ENCODE results near the gene IDI1.
"Not testable (repeated sequence)": the region's sequence is repeated elsewhere in the genome, so short reads cannot be mapped to it uniquely, and the experiment has no call there.

Gene IDI1

DNA sequence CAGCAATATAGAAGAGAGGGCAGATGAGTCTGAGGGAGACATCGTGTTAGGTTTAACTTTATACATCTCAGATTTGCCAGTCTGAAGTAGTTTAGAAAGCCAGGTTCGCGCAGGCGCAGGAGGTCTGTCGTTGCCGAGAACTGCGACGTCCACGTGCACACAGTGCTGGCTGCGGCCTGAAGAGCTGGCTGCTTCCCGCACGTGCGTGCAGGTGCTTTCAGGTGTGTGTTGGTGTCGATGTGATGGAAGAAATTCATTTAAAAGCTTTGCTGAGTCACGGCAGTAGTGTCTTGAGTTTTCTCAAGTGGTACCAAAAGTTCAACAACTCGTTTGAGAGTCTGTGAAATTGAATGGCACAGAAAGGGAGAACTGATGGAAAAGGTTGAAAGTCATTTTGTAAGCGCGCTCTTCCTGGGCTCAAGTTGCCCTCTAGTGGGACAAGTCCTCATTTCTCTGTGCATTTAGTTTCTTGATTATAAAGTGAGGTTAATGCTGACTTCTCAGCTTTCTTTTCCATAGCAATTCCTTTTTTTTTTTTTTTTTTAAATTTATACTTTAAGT, 25.9 kb upstream of the IDI1 start:
- TF ChIP-seq, protein P1, sequence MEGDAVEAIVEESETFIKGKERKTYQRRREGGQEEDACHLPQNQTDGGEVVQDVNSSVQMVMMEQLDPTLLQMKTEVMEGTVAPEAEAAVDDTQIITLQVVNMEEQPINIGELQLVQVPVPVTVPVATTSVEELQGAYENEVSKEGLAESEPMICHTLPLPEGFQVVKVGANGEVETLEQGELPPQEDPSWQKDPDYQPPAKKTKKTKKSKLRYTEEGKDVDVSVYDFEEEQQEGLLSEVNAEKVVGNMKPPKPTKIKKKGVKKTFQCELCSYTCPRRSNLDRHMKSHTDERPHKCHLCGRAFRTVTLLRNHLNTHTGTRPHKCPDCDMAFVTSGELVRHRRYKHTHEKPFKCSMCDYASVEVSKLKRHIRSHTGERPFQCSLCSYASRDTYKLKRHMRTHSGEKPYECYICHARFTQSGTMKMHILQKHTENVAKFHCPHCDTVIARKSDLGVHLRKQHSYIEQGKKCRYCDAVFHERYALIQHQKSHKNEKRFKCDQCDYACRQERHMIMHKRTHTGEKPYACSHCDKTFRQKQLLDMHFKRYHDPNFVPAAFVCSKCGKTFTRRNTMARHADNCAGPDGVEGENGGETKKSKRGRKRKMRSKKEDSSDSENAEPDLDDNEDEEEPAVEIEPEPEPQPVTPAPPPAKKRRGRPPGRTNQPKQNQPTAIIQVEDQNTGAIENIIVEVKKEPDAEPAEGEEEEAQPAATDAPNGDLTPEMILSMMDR (IDR thresholded peaks at IDR 0.05) = no peak
- no peak for TF ChIP-seq ZFX (IDR thresholded peaks at IDR 0.05; ENCODE audit: borderline replicate concordance)
- no peak overlapping the region for H3K27ac ChIP-seq

DNA sequence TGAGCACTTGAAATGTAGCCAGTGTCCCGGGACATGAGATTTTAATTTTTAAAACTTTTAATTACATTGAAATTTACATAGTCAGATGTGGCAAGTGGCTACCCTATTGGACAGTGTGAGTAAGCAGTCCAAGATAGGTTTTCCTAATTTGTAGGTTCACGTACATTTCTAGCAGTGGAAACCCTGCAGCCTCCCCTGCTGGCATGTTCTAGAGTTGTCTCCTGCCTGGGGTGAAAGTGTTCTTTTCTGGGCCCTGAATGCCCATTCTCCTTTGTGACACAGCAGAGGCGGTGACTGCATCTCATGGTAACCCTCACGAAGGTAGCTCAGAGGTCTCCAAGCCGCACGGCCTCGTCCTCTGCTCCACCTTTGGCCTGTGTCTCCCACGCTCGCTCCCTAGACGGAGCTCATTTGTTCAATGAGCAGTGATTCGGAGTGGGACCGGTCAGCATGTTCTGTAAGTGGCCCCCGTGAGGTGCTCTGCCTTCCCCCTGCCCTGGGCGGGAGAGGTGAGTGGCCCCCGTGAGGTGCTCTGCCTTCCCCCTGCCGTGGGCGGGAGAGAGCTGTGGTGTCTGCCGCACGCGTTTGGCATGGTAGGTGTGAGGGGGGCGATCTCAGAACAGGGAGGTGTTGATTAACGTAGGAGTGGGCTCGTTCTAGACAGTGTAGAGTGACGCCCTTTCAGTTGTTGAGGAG, 25.3 kb upstream of the IDI1 start:
- TF ChIP-seq ZFX (IDR thresholded peaks at IDR 0.05; ENCODE audit: borderline replicate concordance) = no peak
- TF ChIP-seq, protein P1 (IDR thresholded peaks at IDR 0.05) = no peak
- no peak overlapping the region for H3K27ac ChIP-seq

DNA sequence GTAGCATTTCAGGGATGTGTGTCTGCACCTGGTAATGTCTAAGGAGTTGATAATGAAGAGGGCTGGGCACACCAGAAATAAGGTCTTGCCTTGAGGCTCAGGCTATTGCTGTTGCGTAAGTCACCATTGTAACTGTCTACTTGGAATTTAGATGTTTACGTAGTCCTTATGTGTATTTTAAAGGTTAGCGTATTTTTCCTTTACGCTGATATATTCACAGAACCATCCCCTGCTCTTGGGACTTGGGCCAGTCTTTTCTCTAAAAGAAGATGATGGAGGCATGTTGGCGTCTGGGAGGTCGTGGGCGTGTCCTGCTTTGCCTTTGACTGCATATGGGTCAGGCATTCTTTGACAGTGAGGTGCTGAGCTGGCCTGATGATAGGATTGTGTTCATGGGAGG, 22.0 kb upstream of the IDI1 start:
- TF ChIP-seq, protein P1 (IDR thresholded peaks at IDR 0.05) = no peak
- TF ChIP-seq ZFX (IDR thresholded peaks at IDR 0.05; ENCODE audit: borderline replicate concordance) = no peak
- H3K27ac ChIP-seq = no peak overlapping the region

DNA sequence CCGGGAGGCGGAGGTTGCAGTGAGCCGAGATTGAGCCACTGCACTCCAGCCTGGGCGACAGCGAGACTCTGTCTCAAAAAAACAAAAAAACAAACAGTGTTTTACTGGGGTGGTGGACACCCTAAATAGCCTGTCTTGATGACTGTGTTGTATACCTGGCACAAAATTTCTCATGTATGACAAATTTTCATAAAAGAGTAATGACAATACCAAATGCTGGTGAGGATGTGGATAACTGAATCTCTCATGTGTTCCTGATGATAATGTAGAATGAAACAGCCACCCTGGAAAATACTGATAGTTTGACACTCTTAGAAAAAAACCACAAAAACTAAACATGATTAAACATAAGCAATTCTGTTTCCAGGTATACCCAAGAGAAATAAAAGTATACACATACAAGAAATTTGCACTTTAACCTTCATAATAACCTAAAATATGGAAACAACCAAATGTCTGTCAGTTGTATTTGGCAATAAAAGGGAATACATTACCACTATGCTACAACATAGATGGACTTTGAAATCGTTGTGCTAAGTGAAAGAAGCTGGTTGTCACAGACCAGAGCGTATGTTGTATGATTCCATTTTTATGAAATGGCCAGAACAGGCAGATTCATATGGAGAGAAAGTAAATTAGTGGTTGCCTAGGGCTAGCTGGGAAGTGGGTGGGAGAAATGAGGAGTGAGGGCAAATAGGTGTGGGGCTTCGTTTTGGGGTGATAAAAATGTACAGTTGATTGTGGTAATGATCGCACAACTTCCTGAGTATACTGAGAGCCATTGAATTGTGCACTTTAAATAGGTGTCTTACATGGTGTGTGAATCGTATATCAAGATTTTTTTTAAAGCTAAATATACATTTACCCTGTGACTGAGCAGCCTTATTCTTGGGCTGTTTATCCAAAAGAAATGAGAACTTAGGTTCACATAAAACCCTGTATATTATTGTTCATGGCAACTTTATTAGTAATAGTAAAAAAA, 19.8 kb upstream of the IDI1 start:
- TF ChIP-seq, protein P1 (IDR thresholded peaks at IDR 0.05) = no peak
- TF ChIP-seq ZFX (IDR thresholded peaks at IDR 0.05; ENCODE audit: borderline replicate concordance) = no peak

DNA sequence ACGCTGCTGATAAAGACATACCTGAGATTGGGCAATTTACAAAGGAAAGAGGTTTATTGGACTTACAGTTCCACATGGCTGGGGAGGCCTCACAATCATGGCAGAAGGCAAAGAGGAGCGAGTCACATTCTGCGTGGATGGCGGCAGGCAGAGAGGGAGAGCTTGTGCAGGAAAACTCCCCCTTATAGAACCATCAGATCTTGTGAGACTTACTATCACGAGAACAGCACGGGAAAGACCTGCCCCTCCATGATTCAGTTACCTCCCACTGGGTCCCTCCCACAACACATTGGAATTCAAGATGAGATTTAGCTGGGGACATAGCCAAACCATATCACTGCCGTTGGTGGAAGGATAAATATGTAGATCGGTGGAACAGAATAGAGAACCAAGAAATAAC, 17.8 kb upstream of the IDI1 start:
- not testable (repeated sequence) for H3K27ac ChIP-seq

More for the DNA sequence above, 19.8 kb upstream of the IDI1 start:
- no peak overlapping the region for H3K27ac ChIP-seq

DNA sequence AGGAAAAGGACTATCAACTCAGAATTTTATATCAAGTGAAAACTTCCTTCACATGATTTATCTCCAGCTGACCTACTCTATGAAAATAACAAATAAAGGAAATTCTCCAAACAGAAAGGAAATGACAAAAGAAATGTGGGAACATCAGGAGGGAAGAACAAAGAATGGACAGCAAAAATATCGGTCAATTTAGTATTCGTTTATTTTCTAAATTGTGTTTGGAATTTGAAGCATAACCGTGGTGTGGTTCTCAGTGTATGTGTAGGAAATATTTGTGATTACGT, 16.0 kb upstream of the IDI1 start:
- no peak overlapping the region for H3K27ac ChIP-seq
- TF ChIP-seq, protein P1 (IDR thresholded peaks at IDR 0.05) = no peak
- TF ChIP-seq ZFX (IDR thresholded peaks at IDR 0.05; ENCODE audit: borderline replicate concordance) = no peak

DNA sequence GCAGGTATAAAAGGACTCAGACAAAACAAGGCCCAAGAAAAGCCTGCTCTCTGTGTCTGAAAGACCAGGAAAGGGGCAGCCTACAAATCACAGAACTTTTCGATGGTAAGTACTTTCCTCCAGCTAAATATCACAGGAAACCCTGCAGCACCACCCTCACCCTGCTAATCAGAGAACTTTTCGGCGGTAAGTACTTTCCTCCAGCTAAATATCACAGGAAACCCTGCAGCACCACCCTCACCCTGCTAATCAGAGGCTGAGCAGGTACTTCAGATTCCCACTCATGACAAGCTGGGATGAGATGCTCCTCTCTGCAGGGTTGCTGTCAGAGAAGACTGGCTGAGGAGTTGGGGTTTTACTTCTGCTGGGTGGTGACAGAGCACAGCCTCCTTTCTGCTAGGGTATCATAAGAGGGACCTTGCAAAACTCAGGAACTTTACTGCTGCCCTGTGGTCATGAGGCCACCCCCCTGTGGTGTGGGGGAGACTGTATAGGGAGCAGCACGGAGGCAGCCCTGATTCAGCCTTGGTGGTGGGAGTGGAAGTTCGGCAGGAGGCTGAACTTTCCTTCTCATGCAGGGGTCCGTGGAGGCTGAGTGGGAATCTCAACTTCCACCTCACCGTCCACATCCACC, 14.4 kb upstream of the IDI1 start:
- TF ChIP-seq ZFX (IDR thresholded peaks at IDR 0.05; ENCODE audit: borderline replicate concordance) = no peak
- TF ChIP-seq, protein P1 (IDR thresholded peaks at IDR 0.05) = no peak
- H3K27ac ChIP-seq = no peak overlapping the region
